ENCODE measurements around the gene ACSL6.

Gene ACSL6

DNA sequence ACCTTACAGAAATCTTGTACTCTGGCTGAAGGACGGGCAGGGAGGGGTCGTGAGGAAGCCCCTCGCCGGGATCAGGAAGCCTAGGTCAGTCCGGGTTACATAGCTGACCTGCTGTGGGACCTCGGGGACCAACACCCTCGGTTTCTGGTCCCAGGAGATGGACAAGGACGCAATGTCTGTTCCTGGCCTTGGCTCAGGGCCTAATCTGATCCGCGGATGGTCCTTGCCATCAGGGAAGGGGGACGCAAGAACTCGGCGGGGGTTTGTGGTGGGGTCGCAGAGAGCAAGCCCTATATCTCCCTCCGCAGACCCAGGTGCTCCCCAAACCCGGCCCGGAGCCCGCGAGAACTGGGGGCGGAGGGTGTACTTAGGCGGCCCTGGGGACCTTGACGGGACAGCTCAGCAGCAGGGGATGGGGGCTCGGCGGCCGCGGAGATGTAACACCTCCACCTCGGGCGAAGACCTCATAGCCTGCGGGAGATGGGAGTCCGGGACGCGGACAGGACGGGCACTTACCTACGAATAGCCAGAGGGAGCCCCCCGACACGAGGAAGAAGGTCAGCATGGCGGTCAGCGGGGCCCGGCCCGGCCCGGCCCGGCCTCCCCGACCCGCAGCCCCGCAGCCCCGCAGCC is 353 bp downstream of the ACSL6 start:
- TF ChIP-seq, protein P1, sequence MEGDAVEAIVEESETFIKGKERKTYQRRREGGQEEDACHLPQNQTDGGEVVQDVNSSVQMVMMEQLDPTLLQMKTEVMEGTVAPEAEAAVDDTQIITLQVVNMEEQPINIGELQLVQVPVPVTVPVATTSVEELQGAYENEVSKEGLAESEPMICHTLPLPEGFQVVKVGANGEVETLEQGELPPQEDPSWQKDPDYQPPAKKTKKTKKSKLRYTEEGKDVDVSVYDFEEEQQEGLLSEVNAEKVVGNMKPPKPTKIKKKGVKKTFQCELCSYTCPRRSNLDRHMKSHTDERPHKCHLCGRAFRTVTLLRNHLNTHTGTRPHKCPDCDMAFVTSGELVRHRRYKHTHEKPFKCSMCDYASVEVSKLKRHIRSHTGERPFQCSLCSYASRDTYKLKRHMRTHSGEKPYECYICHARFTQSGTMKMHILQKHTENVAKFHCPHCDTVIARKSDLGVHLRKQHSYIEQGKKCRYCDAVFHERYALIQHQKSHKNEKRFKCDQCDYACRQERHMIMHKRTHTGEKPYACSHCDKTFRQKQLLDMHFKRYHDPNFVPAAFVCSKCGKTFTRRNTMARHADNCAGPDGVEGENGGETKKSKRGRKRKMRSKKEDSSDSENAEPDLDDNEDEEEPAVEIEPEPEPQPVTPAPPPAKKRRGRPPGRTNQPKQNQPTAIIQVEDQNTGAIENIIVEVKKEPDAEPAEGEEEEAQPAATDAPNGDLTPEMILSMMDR (IDR thresholded peaks at IDR 0.05), result no peak

DNA sequence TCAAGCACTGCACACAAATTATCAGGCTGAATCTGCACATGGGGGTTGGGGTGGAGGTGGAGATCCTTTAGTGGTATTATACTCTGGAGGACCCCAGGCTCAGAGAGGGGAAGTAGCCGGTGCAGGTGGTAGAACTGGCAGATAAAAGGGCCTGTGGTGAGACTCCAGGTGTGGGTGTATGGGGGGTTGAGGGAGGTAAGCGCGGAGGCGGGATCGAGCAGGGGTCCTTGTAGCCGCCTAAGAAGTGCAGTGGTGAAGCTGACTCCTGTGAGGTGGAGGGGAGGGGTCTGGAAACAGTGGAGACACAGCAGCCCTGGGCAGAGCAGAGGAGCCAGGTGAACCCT is 841 bp downstream of the ACSL6 start:
- TF ChIP-seq, protein P1 (IDR thresholded peaks at IDR 0.05), result no peak

DNA sequence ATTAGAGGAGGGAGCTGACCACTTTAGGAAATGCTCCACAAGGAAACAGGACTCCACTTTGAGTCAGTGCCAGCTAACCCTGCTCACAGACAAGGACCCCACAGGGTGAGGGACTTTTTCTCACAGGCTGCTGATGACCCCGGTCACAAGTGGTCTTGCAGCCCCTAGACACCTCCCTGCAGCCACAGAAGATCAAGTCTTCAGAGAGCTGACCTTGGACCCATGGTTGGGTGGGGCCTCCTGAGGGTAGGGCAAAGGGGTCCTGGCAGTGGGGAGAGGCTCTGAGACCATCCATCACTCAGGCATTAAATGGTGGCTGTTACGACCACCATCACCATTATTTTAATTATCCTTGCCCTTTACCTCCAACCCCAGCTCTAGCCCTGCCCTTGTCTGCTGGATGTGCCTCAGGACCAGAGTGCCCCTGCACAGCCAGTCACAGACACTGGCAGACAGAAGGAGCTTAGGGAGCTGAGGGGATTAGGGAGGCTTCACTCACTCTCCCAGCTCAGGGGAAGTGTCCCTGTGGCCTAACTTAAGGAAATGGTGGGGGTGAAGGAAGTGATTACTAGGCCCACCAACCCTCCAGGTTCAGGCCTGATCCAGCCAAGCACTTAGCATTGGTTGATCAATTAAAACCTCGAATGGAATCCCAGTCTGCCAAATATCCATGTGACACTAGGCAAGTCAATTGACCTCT is 1.6 kb downstream of the ACSL6 start:
- TF ChIP-seq, protein P1 (IDR thresholded peaks at IDR 0.05), result no peak

DNA sequence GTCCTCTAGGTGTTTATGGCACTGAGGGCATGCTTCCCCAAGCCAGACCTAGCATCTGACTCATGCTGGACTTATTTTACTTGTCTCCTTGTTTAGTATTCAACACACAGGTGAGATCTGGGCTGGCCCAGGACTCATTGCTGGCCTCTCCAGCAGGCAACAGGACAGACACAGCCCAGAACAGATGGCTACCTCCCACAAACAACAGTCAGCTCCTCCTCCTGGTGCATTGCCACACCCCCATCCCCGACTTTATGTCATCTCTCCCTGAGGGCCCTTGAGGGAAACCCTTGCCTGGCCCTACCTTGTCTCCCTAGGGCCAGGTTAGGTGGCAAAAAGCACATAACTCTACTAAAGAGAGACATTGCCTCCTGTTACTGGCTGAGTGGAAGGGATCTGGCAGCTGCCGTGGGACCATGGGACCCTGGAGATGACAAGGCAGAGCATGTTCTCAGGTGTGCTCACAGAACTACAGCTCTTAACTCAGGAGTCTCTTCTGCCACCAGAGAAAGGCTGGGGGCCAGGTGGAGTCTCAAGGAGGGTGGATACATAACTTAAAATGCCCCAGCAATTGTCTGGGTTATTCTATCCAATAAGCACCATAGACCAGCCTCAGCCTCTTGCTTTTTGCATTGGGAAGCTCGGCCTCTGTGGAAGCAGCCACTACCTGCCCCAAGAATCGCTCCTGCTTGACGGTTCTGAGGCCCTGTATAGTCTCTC is 2.3 kb downstream of the ACSL6 start:
- TF ChIP-seq, protein P1 (IDR thresholded peaks at IDR 0.05), result no peak

DNA sequence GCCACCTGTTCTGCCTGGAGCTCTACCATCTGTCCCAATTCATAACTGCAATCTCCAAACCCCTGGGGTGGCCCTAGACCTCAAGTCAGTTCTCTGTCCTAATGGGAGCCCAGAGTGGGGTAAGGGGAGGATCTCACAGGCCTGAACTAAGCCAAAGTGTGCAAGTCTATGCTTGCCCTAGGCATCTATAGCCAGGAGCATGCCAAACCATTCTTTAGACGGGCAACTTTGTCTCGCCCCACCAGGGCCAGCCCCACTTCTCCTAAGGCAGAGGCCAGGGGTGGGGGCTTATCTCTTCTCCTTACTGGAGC is 3.3 kb downstream of the ACSL6 start:
- TF ChIP-seq, protein P1 (IDR thresholded peaks at IDR 0.05), result no peak

DNA sequence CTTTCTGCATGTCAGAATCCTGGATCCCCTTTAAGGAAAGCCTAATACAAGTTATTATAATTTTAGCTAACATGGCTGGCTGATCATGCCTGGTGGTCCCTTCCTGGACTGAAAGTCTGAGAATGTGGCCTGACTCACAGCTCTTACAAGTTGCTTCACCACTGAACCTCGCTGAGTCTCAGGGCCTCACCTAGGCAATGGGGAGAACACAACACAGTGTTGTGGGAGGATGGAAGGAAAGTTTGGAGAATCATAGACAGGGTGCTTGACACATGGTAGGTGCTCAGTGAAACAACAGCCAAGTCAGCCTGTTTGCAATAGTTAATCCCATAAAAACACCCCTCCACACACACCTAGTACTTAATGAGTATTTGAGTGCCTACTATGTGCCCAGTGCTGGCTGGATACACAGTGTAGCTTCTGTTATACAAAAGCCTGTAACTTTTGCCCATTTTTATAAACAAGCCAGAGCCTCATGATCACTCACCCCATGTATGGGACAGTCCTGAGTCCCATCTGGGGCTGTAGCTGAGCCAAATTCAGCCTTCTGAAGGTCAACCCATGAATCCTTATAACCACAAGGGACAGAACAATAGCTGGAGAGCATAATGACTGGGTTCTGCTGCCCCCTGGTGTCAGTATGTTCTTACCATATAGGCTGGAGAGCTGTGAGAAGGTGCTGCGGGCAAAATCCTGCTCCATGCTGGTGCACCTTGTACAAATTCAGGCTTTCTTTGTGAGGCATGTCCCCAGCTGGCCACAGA is 3.9 kb downstream of the ACSL6 start:
- TF ChIP-seq, protein P1 (IDR thresholded peaks at IDR 0.05), result peak; percentile 72

DNA sequence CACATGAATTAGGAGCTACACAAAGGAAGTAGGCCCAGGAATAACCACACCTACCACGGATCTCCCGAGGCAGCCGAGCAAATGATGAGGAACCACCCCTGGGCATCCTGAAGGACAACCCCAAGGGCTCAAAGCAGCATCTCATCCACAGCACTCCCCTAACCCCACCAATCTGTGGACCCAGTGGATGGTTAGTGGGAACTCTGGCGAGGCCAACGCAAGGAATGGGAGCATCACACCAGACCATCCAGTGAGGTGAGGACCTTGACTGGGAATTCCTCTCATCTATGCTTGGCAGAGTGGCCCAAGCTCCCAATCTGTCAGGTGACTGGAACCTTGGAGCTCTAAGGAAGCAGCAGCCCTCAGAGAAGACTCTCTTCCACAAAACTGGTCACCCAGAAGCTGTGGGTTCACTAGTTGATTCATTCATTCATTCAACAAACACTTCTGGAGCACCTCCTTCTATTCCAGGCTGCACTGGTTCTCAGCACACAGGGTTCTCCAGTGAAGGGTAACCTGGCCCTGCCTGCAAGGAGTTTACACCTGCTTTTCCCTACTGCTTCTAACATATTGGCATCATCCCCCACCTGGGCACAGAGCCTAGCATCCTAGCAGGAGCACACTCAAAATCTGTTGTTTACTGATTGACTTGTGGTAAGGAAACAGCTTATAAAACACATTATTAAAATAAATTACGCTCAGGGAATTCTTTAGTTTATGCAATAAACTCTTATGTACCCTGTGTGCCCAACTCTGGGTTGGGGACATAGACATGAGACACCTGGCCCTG is 4.9 kb downstream of the ACSL6 start:
- TF ChIP-seq, protein P1 (IDR thresholded peaks at IDR 0.05), result no peak

All from LNCAP (cell line).